ENCODE data around the gene CYP19A1.

Gene CYP19A1

GRCh38 chr15:51252671-51253070 lies 85.7 kb downstream of the CYP19A1 start:
- no peak for DNase-seq

GRCh38 chr15:51251556-51251955 lies 86.8 kb downstream of the CYP19A1 start:
- no peak for DNase-seq

GRCh38 chr15:51250217-51251011 lies 88.0 kb downstream of the CYP19A1 start:
- no peak for DNase-seq

GRCh38 chr15:51245628-51246027 lies 92.8 kb downstream of the CYP19A1 start:
- DNase-seq, result no peak

GRCh38 chr15:51244423-51244869 lies 94.0 kb downstream of the CYP19A1 start:
- no peak for DNase-seq

DNA sequence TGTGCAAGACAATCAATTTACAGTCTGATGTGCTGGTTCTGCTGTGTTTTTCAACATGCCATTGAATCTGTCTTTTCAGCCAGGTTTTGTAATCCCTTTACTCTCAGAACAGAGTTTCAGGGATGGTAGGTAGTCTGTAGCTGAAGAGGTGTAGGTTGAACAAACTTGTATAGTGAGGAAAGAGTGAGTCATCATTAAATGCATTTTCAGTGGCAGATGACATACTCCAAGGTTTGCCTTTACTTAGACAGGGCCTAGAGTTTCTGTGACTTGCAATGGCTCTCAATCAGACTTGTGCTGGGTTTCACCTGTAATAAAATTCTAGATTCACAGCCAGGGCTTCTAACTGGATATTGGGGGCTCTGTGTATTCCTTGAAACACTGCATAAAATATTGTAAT lies 94.6 kb downstream of the CYP19A1 start:
- DNase-seq, result no peak

- no peak for DNase-seq
Observed at GRCh38 chr15:51240066-51240465, 98.3 kb downstream of the CYP19A1 start.

DNA sequence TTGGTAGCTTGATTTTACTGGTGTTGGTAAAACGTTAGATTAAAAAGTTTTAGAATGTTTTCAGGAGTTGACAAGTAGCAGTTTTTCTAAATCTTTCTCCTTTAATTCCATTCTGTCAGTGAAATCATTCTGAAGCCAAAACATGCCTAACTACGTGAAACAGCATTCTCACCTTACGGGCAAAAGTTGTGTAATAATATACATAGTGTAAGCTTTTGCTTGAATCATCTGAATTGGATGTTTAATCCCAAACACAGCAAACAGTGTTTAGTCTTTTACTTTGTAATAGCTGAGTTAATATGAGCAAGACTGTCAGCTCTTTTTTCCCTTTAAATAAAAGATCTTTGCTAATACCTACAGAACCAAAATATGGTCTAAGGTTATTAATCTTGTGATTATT lies 100.6 kb downstream of the CYP19A1 start:
- no peak for DNase-seq

DNA sequence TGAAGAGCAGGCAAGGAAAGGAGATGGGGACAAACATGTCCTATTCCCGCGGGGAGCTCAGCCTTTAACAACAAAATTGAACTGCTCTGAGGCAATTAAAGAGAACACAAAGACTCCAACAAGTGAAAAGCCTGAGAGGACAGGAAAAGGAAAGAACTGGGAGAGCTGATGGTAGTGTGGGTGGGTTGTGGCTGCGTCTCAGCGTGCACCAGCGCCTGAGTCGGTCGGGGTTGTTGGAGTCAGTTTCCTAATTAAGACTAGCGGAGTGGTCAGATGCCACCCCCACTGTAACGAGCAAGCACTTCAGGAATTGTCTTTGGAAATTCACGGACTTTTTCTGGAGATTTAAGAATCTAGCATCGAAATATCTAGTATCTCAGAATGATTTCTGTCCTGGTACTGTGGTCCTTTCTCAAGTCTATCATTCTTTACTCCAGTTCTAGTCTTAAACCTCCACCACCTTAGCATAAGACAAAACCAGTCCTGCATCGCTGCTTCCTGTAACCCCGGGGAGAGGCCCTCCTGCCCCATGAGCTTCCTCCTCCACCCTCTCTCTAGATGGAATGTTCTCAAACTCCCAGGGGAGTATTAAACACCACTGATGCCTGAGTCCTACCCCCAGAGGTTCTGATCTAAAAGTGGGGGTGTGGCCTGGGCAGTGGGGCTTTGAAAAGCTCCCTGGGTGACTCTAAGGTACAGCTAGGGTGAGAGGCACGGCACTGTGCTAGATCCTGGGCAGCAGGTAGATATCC lies 104.0 kb downstream of the CYP19A1 start:
- DNase-seq, result no peak

DNA sequence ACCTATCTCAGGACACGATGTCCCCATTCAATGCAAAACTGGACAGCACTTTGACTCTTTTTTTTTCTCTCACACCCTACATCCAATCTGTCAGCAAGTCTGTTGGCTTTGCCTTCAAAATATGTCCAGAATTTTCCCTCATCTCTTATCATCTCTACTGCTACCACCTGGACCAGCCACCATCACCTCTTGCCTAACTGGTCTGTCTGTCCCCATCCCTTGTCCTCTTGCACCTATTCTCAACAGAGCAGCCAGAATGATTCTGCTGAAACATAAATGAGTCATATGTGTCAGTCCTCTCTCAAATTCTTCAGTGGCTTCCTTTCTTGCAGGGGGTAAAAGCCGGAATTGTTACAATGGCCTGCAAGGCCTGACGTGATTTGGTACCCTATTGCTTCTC lies 105.8 kb downstream of the CYP19A1 start:
- DNase-seq, result no peak

GRCh38 chr15:51229907-51230330 lies 108.5 kb downstream of the CYP19A1 start:
- DNase-seq, result peak; percentile 12

DNA sequence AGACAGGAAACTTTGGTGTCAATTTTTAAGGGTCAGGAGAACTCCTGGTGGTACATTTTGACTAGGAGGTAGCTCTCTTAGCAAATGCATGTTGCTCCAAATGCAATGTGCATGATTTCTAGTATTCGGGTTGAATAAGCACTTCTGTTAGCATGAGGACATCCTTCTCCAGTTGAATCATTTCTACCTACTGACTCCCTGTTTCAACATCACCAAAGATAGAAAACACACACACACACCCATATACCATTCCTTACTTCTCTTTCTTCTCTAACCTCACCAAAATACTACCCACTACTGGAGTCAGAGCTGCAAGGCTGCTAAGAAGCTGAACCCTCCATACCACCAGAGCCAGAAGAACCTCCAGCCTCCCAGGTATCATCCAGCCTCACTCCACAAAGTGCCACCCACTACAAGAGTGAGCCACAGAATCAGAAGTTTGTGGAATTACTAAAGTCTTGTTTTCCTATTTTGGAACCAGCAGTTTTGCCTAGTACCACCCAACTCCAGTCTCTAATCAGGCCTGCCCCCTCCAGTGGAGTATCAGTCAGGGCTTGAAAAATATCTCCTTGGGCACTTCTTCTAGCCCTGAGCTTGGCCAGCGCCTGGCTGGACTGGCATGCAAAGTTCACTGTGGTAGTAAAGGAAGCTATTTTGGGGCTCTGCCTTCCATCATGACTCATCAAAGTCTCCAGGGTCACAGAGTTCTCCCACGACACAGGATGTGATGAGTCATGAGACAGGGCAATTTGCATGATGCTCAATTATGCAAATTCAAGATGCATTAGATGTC lies 110.3 kb downstream of the CYP19A1 start:
- no peak for DNase-seq

DNA sequence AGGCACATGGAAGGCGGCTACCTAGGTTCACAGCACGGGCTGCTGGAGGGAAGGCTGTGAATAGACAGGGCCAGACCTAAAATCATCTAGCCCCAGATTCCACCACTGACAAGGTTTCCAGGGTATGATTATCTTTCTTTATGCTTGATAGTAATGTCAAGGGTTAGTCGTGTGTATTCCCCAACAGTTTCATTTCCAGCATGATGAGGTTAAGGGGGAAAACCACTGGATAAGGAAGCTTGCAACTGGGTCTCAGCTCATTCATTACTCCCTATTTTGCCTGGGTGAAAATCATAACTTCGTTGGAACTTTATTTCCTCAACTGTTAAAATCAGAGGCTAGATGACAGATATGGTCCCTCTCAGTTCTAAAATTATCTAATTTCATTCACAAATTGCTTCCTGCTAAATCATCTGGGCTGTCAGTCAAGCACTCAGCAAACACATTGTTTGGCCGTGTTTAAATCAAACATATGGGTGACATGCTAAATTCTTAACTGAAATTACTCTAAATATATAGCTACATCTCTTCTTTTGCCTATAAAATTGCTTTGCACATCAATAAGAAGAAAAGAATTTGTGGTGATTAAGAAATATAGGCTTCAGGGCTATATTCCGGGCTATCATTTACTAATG lies 111.7 kb downstream of the CYP19A1 start:
- no peak for DNase-seq

DNA sequence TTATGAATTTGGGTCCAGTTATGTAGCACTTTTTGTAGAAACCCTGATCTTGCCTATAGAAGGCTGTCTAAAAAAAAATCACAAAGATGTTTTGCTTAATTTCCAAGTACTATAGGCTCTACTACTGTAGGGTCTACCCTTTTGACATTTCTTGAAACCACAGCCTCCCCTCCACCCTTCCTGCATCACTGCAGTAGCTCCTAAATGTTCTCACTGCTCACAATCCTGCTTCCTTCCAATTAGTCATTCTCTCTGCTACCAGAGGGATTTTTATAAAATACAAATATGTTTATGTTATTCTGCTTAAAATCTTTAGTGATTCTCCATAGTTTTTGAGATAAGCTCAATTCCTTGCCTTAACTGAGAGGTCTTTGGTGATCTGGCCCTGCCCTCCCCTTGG lies 114.0 kb downstream of the CYP19A1 start:
- no peak for DNase-seq

- no peak for DNase-seq
Observed at GRCh38 chr15:51223771-51224229, 114.6 kb downstream of the CYP19A1 start.

DNA sequence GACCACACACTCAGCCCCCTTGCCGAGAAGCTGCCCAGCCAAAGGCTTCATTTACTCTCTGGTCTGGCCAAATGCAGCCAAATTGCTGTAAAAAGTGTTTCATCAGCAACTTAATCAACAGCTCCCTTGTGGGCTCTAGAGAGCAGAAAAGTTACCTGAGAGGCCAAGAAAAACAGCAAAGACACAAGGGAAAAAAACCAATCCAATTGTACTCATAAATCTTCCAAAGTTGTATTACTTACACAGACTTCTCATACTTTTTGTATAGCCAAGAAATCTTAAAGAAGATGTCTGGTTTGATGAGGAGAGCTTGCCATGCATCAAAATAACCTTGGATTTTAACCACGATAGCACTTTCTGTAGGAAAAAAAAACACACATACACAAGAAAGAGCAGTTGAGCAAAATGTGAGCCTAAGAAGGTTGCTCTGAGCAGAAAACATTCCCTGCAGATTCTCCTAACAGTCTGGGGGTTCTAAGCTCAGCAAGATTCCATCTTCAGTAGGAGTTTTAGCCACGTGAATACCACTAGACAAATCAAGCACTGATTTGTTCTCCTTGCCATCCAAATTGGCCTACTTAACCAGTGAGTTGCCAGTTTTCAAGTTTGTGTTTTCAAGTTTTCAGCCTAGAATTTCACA lies 120.0 kb downstream of the CYP19A1 start:
- no peak for DNase-seq

DNA sequence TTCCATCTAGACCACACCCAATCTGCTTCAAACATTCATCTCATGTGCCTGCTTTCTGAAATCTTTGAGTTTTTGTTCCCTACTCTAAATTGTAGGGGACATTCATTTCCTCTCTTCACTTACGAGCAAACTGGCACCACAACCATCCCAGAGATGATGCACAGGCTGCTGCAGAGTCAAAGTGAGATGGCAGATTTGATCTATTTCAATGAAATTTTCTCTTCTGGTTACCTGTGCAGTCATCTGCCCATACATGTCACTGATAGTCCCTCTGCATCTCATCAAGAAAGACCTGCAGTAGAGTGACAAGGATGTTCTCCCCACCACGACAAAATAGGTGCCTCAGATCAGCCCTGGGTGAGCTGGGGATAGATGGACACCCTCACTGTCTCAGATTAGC lies 125.5 kb downstream of the CYP19A1 start:
- DNase-seq, result no peak

- no peak for DNase-seq
Observed at GRCh38 chr15:51212239-51212638, 126.2 kb downstream of the CYP19A1 start.

- DNase-seq, result no peak
Observed at GRCh38 chr15:51205050-51205975, 133.1 kb downstream of the CYP19A1 start.

DNA sequence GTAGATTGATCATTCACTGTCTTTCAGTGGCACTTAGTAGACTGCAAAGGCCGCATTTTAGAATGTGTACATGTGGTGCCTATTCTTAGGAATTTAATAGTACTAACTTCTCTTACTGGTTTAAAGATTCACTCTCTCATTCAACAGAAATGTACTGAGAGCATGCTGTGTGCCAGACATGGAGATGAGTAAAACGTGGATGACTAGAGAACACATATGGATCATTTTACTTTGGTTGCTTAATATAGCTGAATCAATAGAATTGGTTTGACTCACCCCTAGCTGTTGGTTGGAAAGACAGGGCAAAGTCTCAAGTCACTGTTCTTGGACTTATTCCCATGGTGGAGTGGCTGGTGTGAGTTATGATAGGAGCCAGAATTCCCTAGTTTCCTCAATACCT lies 134.6 kb downstream of the CYP19A1 start:
- no peak for DNase-seq

GRCh38 chr15:51202783-51203182 lies 135.6 kb downstream of the CYP19A1 start:
- no peak for DNase-seq

All from NCI-H774 (cell line).